Right atrium auricular region (tissue), 2 donors: ENCODE measurements around the gene IER3IP1. TPM values are rescaled to one million over a fixed set of nuclear protein-coding genes. Genes with fewer than 3 reads are reported as not detected.
"Not testable (repeated sequence)": the region's sequence is repeated elsewhere in the genome, so short reads cannot be mapped to it uniquely, and the experiment has no call there.

Source experiments
- DNase-seq: peaks from one replicate; pipeline ENCODE4 v3.0.0-alpha.2; 2019; ENCODE audit warnings: low spot score
- H3K27ac ChIP-seq, 2 donors: fragments of 200-600 bp; sonication (generic); 1 replicate in 1 of 2; 2 replicates in 1 of 2; pipeline ENCODE4 v1.5.1; 2016 to 2019
- H3K27me3 ChIP-seq, 2 donors: fragments of 200-600 bp; sonication (generic); one replicate each; pipeline versions ENCODE4 v1.5.1 to v1.6.0; 2017 to 2019
- H3K36me3 ChIP-seq: fragments of 200-600 bp; sonication (generic); one replicate; pipeline ENCODE4 v1.5.1; 2016
- H3K4me1 ChIP-seq, 2 donors: fragments of 200-600 bp; sonication (generic); one replicate each; pipeline versions ENCODE4 v1.5.1 to v1.6.0; 2017 to 2019
- H3K4me3 ChIP-seq, 2 donors: fragments of 200-600 bp; sonication (generic); 1 replicate in 1 of 2; 2 replicates in 1 of 2; pipeline ENCODE4 v1.5.1; 2017 to 2019; ENCODE audit warnings: mild to moderate bottlenecking in 1 of 2, moderate library complexity in 1 of 2
- H3K9me3 ChIP-seq, 2 donors: fragments of 200-600 bp; sonication (generic); one replicate each; pipeline ENCODE4 v1.5.1; 2019
- total RNA-seq, 2 donors: library from RNA; depleted of rRNA; stranded (reverse); fragments of >200 nt; gene quantifications; one replicate each; pipeline ENCODE4 v1.1.0, GENCODE V29; 2016
- TF ChIP-seq, protein P1 (sequence below), 2 donors: fragments of 200-600 bp; sonication (generic); IDR thresholded peaks; one replicate each; pipeline ENCODE4 v1.5.1; 2019; ENCODE audit warnings: antibody characterized with exemption in 2 of 2

IER3IP1 gene
- total RNA-seq, 2 donors from 2014 or later, result 9.7 to 15.5 TPM

DNA sequence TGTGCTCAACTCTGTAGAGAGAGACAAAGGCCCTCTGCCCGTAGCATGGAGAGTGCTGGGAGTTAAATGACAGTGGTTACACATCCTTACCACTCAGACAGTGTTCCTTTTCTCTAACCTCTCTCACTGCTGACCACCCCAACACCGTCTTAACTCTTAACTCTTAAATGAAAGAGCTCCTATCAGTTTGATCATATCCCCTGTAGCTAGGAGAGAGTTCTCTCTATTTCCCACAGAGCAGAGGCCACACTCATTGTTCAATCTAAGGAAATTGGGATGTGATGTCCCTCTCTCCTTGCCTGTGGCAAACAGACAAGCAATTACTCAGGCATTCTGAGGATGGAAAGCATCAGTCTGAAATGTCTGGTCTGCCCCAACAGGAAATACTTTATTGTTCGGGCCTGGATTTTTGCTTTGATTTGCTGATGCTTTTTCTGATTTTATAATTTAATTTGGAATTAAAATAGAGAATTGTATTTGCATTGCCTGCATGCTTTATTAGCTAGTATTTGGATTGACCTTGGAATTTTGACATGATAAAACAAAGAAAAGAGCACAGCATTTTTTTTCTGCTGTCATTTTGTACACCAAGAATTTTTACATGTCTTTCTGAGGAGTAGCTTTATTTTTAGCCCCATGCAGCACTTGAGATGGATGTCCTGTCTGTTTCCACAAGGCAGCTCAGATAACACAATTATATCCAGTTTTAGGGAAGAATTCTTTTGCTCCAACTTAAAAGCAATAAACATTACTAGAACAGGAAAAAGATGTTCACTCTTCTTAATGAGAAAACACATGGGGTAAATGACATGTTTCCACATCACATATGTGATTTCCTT is 27.7 kb upstream of the IER3IP1 start:
- TF ChIP-seq, protein P1, sequence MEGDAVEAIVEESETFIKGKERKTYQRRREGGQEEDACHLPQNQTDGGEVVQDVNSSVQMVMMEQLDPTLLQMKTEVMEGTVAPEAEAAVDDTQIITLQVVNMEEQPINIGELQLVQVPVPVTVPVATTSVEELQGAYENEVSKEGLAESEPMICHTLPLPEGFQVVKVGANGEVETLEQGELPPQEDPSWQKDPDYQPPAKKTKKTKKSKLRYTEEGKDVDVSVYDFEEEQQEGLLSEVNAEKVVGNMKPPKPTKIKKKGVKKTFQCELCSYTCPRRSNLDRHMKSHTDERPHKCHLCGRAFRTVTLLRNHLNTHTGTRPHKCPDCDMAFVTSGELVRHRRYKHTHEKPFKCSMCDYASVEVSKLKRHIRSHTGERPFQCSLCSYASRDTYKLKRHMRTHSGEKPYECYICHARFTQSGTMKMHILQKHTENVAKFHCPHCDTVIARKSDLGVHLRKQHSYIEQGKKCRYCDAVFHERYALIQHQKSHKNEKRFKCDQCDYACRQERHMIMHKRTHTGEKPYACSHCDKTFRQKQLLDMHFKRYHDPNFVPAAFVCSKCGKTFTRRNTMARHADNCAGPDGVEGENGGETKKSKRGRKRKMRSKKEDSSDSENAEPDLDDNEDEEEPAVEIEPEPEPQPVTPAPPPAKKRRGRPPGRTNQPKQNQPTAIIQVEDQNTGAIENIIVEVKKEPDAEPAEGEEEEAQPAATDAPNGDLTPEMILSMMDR (IDR thresholded peaks at IDR 0.05), result no peak

DNA sequence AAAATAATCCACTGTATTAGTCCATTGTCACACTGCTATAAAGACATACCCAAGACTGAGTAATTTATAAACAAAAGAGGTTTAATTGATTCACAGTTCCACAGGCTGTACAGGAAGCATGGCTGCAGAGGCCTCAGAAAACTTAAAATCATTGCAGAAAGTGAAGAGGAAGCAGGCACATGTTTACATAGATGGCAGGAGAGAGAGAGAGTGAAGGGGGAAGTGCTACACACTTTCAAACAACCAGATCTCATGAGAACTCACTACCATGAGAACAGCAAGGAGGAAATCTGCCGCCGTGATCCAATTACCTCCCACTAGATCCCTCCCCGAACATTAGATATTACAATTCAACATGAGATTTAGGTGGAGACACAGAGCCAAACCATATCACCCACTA is 19.8 kb upstream of the IER3IP1 start:
- H3K4me1 ChIP-seq, result not testable (repeated sequence)

More for the DNA sequence above, 27.7 kb upstream of the IER3IP1 start:
- Histone ChIP-seq H3K27me3 (no peaks in the 10 kb centered on the region), H3K4me1 (peaks cover 0 to 6% of the 10 kb centered on the region in 2 donors), H3K36me3 (no peaks in the 10 kb centered on the region), H3K27ac (no peak overlapping the region), H3K9me3 (no peaks in the 10 kb centered on the region), H3K4me3 (no peak overlapping the region)
- DNase-seq, result no peak

DNA sequence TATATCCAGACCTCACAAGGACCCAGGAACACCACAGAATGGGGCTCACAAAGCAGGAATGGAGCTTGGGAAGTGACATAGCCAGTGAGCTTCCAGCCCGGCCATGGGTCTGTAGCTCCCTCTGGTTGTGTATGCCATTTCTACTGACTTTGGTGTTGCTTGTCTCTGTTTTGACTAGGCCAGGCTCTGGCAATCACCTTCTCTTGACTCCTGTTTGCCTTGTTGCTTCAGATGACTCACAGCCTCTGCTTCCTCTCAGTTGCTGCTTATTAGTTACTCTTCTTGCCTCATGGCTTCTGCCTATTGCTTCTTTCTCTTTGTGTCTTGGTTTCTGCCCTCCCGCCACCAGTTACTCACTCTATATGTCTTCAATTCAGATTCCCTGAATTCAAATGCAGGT is 15.8 kb upstream of the IER3IP1 start:
- H3K4me1 ChIP-seq, result no peaks in the 10 kb centered on the region
- H3K9me3 ChIP-seq, result no peaks in the 10 kb centered on the region
- DNase-seq, result no peak
- no peak overlapping the region for H3K4me3 ChIP-seq
- no peak overlapping the region for H3K27ac ChIP-seq
- TF ChIP-seq, protein P1 (IDR thresholded peaks at IDR 0.05), result no peak
- H3K36me3 ChIP-seq, result no peaks in the 10 kb centered on the region
- H3K27me3 ChIP-seq, result no peaks in the 10 kb centered on the region

More for the DNA sequence above, 19.8 kb upstream of the IER3IP1 start:
- not testable (repeated sequence) for H3K27me3 ChIP-seq, DNase-seq, H3K4me3 ChIP-seq, H3K36me3 ChIP-seq, H3K27ac ChIP-seq, H3K9me3 ChIP-seq

DNA sequence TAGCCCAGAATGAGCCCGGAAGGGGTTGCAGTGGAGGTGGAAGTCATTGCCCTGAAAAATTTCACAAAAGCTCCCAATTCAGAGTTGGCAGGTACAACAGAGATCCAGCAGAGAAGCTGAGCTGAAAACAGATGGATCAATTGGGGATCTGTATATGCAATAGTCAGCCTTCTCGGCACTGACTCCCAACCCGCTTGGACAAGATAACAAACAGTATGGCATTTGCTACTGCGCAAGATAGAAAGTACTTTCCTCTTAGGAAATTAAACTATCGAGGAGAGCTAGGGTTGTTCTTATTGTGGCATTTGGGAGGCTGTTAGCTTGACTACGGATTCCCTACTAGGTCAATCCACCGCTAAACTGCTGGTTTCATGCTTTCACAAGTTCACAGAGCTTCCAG is 11.6 kb upstream of the IER3IP1 start:
- Histone ChIP-seq H3K27me3 (no peaks in the 10 kb centered on the region), H3K9me3 (no peaks in the 10 kb centered on the region), H3K4me3 (no peak overlapping the region), H3K4me1 (no peaks in the 10 kb centered on the region), H3K27ac (no peak overlapping the region), H3K36me3 (no peaks in the 10 kb centered on the region)
- TF ChIP-seq, protein P1 (IDR thresholded peaks at IDR 0.05), result no peak
- DNase-seq, result no peak

DNA sequence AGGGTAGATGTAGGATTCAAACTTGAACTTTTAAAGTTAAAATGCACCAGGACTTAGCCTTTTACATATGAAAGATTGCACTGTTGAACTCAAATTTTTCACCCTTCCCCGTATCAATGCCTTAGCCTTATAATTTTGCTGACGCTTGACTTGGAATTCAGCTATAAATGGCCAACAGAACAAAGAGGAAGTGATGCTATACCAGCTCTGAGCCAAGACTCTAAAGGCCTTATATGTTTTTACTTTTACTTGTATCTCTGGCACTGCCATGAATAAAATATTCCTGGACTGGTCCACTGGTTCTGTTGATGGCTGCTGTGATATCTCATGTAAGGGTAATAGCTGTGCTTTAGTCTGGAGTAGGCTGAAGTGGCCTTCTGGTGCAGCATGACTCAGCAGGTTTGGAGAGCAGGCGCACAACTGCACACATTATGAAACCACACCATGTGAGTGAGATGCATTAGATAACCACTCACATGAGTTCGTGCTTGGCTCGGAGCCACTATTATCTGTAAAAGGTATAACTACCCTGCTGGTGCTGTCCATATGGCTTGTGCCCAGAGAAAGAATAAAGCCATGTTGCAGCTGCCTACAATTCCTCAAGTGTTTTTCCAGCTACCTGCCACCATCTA is 8.4 kb upstream of the IER3IP1 start:
- H3K4me3 ChIP-seq, result no peak overlapping the region
- H3K27me3 ChIP-seq, result no peaks in the 10 kb centered on the region
- H3K4me1 ChIP-seq, result no peaks in the 10 kb centered on the region
- no peaks in the 10 kb centered on the region for H3K36me3 ChIP-seq
- no peaks in the 10 kb centered on the region for H3K9me3 ChIP-seq
- TF ChIP-seq, protein P1 (IDR thresholded peaks at IDR 0.05), result no peak
- no peak for DNase-seq
- no peak overlapping the region for H3K27ac ChIP-seq

DNA sequence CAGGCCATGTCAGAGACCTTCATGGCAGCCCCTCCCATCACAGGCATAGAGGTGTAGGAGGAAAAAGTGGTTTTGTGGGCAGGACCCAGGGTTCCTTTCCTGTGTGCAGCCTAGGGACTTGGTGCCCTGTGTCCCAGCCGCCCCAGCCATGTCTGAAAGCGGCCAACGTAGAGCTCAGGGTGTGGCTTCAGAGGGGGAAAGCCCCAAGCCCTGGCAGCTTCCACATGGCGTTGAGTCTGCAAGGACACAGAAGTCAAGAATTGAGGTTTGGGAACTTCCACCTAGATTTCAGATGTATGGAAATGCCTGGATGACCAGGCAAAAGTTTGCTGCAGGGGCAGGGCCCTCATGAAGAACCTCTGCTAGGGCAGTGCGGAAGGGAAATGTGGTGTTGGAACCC is 6.0 kb upstream of the IER3IP1 start:
- H3K9me3 ChIP-seq, H3K4me1 ChIP-seq: not testable (repeated sequence)

More for the DNA sequence above, 6.0 kb upstream of the IER3IP1 start:
- H3K36me3 ChIP-seq, H3K27me3 ChIP-seq, H3K4me3 ChIP-seq, H3K27ac ChIP-seq, DNase-seq: not testable (repeated sequence)
